Right atrium auricular region (tissue), 2 donors: ENCODE measurements around the gene CCBE1. TPM values are rescaled to one million over a fixed set of nuclear protein-coding genes. Genes with fewer than 3 reads are reported as not detected.
"Not testable (repeated sequence)": the region's sequence is repeated elsewhere in the genome, so short reads cannot be mapped to it uniquely, and the experiment has no call there.

Experiments used
- DNase-seq: peaks from one replicate; pipeline ENCODE4 v3.0.0-alpha.2; 2019; ENCODE audit warnings: low spot score
- H3K27ac ChIP-seq, 2 donors: fragments of 200-600 bp; sonication (generic); 1 replicate in 1 of 2; 2 replicates in 1 of 2; pipeline ENCODE4 v1.5.1; 2016 to 2019
- H3K27me3 ChIP-seq, 2 donors: fragments of 200-600 bp; sonication (generic); one replicate each; pipeline versions ENCODE4 v1.5.1 to v1.6.0; 2017 to 2019
- H3K36me3 ChIP-seq: fragments of 200-600 bp; sonication (generic); one replicate; pipeline ENCODE4 v1.5.1; 2016
- H3K4me1 ChIP-seq, 2 donors: fragments of 200-600 bp; sonication (generic); one replicate each; pipeline versions ENCODE4 v1.5.1 to v1.6.0; 2017 to 2019
- H3K4me3 ChIP-seq, 2 donors: fragments of 200-600 bp; sonication (generic); 1 replicate in 1 of 2; 2 replicates in 1 of 2; pipeline ENCODE4 v1.5.1; 2017 to 2019; ENCODE audit warnings: mild to moderate bottlenecking in 1 of 2, moderate library complexity in 1 of 2
- H3K9me3 ChIP-seq, 2 donors: fragments of 200-600 bp; sonication (generic); one replicate each; pipeline ENCODE4 v1.5.1; 2019
- CTCF ChIP-seq, 2 donors: fragments of 200-600 bp; sonication (generic); IDR thresholded peaks; one replicate each; pipeline ENCODE4 v1.5.1; 2019; ENCODE audit warnings: antibody characterized with exemption in 2 of 2
- total RNA-seq, 2 donors: library from RNA; depleted of rRNA; stranded (reverse); fragments of >200 nt; gene quantifications; one replicate each; pipeline ENCODE4 v1.1.0, GENCODE V29; 2016

CCBE1 gene
- total RNA-seq, 2 donors from 2014 or later = 0.44 to 0.94 TPM

GRCh38 chr18:59671551-59671950 is 25.7 kb downstream of the CCBE1 start:
- H3K27ac ChIP-seq = no peak overlapping the region
- H3K4me3 ChIP-seq = no peak overlapping the region
- no peak for TF ChIP-seq CTCF (IDR thresholded peaks at IDR 0.05)
- no peak for DNase-seq
- no peaks in the 10 kb centered on the region for H3K4me1 ChIP-seq
- no peaks in the 10 kb centered on the region for H3K27me3 ChIP-seq
- no peaks in the 10 kb centered on the region for H3K36me3 ChIP-seq
- H3K9me3 ChIP-seq = no peaks in the 10 kb centered on the region

- no peak overlapping the region for H3K27ac ChIP-seq
- no peak for DNase-seq
- H3K4me3 ChIP-seq = no peak overlapping the region
- H3K36me3 ChIP-seq = no peaks in the 10 kb centered on the region
- H3K9me3 ChIP-seq = no peaks in the 10 kb centered on the region
- no peaks in the 10 kb centered on the region for H3K4me1 ChIP-seq
- TF ChIP-seq CTCF (IDR thresholded peaks at IDR 0.05) = no peak
- no peaks in the 10 kb centered on the region for H3K27me3 ChIP-seq
Measured at GRCh38 chr18:59669872-59670657, 27.2 kb downstream of the CCBE1 start.

GRCh38 chr18:59667488-59667887 is 29.7 kb downstream of the CCBE1 start:
- H3K9me3 ChIP-seq = no peaks in the 10 kb centered on the region
- H3K36me3 ChIP-seq = no peaks in the 10 kb centered on the region
- H3K4me1 ChIP-seq = no peaks in the 10 kb centered on the region
- H3K27me3 ChIP-seq = no peaks in the 10 kb centered on the region
- TF ChIP-seq CTCF (IDR thresholded peaks at IDR 0.05) = no peak
- no peak overlapping the region for H3K27ac ChIP-seq
- DNase-seq = no peak
- H3K4me3 ChIP-seq = no peak overlapping the region

- H3K27me3 ChIP-seq, H3K36me3 ChIP-seq, H3K9me3 ChIP-seq, DNase-seq, H3K4me3 ChIP-seq, H3K27ac ChIP-seq, H3K4me1 ChIP-seq: not testable (repeated sequence)
Measured at GRCh38 chr18:59666007-59666402, 31.2 kb downstream of the CCBE1 start.

GRCh38 chr18:59665057-59666006 is 31.9 kb downstream of the CCBE1 start:
- Histone ChIP-seq H3K4me3 (no peak overlapping the region), H3K27ac (no peak overlapping the region)

More at GRCh38 chr18:59665057-59666006, 31.9 kb downstream of the CCBE1 start:
- H3K36me3 ChIP-seq = no peaks in the 10 kb centered on the region
- H3K9me3 ChIP-seq = no peaks in the 10 kb centered on the region
- no peaks in the 10 kb centered on the region for H3K4me1 ChIP-seq
- no peak for DNase-seq
- TF ChIP-seq CTCF (IDR thresholded peaks at IDR 0.05) = no peak
- H3K27me3 ChIP-seq = no peaks in the 10 kb centered on the region
